Loucy (cell line): ENCODE measurements around the gene EPHA2.

Experiments
- EZH2phosphoT487 ChIP-seq: fragments of 200-600 bp; IDR thresholded peaks from 2 replicates; pipeline ENCODE4 v1.6.1; 2018; ENCODE audit warnings: antibody characterized with exemption, mild to moderate bottlenecking, moderate library complexity, borderline replicate concordance
- TF ChIP-seq, protein P1 (sequence below): fragments of 200-600 bp; sonication (generic); conservative IDR thresholded peaks from 2 replicates; pipeline ENCODE4 v1.5.1; 2014; ENCODE audit warnings: mild to moderate bottlenecking, antibody characterized with exemption, low read length

DNA sequence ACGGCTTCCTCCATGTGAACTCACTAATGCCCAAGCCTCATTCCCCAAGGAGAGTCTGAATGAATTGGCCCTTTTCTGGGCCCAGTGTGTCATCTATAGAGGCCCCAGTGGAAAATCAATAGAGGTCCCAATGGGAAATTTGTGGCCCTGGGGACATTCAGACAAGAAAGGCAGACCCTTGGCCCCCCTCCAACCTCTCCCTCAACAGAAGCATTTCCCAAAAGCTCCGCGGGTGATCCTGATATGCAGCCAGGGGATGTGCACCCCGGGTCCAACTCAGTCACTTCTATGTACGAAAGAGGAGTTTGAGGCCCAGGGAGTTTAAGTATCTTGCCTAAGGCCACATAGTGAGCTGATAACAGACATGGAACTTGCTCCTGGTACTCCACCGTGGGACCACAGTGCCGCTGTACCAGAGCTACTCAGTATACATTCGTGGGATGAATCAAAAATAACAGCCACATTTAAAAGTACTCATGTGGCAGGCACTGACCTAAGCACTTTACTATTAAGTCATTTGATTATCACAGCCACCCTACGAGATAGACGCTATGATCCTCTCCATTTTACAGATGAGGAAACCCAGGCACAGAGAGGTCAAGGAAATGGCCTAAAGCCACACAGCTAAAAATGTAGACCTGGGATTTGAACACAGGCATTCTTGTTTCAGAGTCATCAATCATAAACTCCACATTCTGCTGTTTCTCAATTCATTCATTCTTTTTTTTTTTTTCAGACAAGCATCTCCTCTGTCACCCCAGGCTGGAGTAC is 8.5 kb downstream of the EPHA2 start:
- TF ChIP-seq, protein P1, sequence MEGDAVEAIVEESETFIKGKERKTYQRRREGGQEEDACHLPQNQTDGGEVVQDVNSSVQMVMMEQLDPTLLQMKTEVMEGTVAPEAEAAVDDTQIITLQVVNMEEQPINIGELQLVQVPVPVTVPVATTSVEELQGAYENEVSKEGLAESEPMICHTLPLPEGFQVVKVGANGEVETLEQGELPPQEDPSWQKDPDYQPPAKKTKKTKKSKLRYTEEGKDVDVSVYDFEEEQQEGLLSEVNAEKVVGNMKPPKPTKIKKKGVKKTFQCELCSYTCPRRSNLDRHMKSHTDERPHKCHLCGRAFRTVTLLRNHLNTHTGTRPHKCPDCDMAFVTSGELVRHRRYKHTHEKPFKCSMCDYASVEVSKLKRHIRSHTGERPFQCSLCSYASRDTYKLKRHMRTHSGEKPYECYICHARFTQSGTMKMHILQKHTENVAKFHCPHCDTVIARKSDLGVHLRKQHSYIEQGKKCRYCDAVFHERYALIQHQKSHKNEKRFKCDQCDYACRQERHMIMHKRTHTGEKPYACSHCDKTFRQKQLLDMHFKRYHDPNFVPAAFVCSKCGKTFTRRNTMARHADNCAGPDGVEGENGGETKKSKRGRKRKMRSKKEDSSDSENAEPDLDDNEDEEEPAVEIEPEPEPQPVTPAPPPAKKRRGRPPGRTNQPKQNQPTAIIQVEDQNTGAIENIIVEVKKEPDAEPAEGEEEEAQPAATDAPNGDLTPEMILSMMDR = no peak
- TF ChIP-seq EZH2phosphoT487 = no peak
